Calu3 (cell line): ENCODE data around the gene FAM13A. TPM values are rescaled to one million over a fixed set of nuclear protein-coding genes. Genes with fewer than 3 reads are reported as not detected.

Source experiments
- BruUV-seq: library from RNA; stranded (reverse); fragments of 400-500 nt; replicated peaks from 2 replicates; lab custom pipeline; 2021; lab: Mats Ljungman, UMichigan
- CTCF ChIA-PET: fragments of 300-600 bp; sonication (Branson Sonifier 250); formaldehyde crosslinking; loops from one replicate; lab custom pipeline; 2022; ENCODE audit warnings: antibody characterized with exemption; lab: Charles Lee
- DNase-seq: peaks from one replicate; pipeline ENCODE4 v3.0.0; 2022
- H3K27ac Mint-ChIP-seq: one replicate; pipeline ENCODE4 v1.8.0; 2022; ENCODE audit warnings: mixed read lengths; ENCODE audit not compliant: unreplicated experiment
- H3K27me3 Mint-ChIP-seq: one replicate; pipeline ENCODE4 v1.8.0; 2022; ENCODE audit warnings: mixed read lengths; ENCODE audit not compliant: unreplicated experiment
- H3K36me3 Mint-ChIP-seq: one replicate; pipeline ENCODE4 v1.8.0; 2022; ENCODE audit warnings: mild to moderate bottlenecking, moderate library complexity, mixed read lengths; ENCODE audit not compliant: insufficient read depth, unreplicated experiment
- H3K4me1 Mint-ChIP-seq: one replicate; pipeline ENCODE4 v1.8.0; 2022; ENCODE audit warnings: mild to moderate bottlenecking, low read depth, mixed read lengths; ENCODE audit not compliant: unreplicated experiment
- H3K4me3 Mint-ChIP-seq: one replicate; pipeline ENCODE4 v1.8.0; 2022; ENCODE audit warnings: mild to moderate bottlenecking, low read depth, moderate library complexity, mixed read lengths; ENCODE audit not compliant: unreplicated experiment
- H3K9me3 Mint-ChIP-seq: one replicate; pipeline ENCODE4 v1.8.0; 2022; ENCODE audit warnings: low read depth, mixed read lengths; ENCODE audit not compliant: unreplicated experiment
- intact Hi-C: fragments of 100-400 bp; cut with micrococcal nuclease; formaldehyde crosslinking; loops from one replicate; pipeline ENCODE4 v1.10.0; 2022; ENCODE audit not compliant: unreplicated experiment
- total RNA-seq: library from RNA; stranded (reverse); gene quantifications from 2 replicates; pipeline ENCODE4 v1.2.3, GENCODE V29; 2022
- TF ChIP-seq, protein P1 (sequence below): fragments of 200-600 bp; IDR thresholded peaks from one replicate; pipeline ENCODE4 v1.8.0; 2022; ENCODE audit warnings: antibody characterized with exemption; ENCODE audit not compliant: unreplicated experiment

The FAM13A gene
- total RNA-seq, 1 experiment from 2014 or later: 13.5 TPM

DNA sequence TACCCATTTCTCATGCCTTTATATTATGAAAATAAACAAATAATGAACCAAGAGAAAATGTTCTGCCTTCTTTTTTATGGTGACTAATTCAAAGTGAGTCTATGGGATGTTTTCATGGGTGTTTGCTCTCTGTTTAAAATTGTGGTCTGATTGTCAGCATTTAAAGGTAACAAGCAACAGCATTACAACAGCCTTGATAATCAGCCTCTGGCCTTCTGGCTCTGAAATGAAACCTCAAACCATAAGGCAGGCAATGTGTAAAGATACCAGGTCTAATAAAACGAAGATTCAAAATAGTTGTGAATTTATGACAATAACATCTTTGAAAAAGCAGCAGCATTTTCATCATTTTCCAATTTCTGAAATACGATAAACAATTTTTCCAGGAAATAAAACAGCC, 63.7 kb downstream of the FAM13A start:
- Mint-ChIP-seq H3K27ac (no peak overlapping the region), H3K36me3 (no peaks in the 10 kb centered on the region), H3K9me3 (no peaks in the 10 kb centered on the region), H3K4me1 (peaks cover 8% of the 10 kb centered on the region), H3K27me3 (no peaks in the 10 kb centered on the region), H3K4me3 (no peak overlapping the region)
- CTCF ChIA-PET: no interaction called here
- no peak for DNase-seq
- no TSS peak for BruUV-seq
- intact Hi-C loops: no loop called here
- TF ChIP-seq, protein P1, sequence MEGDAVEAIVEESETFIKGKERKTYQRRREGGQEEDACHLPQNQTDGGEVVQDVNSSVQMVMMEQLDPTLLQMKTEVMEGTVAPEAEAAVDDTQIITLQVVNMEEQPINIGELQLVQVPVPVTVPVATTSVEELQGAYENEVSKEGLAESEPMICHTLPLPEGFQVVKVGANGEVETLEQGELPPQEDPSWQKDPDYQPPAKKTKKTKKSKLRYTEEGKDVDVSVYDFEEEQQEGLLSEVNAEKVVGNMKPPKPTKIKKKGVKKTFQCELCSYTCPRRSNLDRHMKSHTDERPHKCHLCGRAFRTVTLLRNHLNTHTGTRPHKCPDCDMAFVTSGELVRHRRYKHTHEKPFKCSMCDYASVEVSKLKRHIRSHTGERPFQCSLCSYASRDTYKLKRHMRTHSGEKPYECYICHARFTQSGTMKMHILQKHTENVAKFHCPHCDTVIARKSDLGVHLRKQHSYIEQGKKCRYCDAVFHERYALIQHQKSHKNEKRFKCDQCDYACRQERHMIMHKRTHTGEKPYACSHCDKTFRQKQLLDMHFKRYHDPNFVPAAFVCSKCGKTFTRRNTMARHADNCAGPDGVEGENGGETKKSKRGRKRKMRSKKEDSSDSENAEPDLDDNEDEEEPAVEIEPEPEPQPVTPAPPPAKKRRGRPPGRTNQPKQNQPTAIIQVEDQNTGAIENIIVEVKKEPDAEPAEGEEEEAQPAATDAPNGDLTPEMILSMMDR: no peak

DNA sequence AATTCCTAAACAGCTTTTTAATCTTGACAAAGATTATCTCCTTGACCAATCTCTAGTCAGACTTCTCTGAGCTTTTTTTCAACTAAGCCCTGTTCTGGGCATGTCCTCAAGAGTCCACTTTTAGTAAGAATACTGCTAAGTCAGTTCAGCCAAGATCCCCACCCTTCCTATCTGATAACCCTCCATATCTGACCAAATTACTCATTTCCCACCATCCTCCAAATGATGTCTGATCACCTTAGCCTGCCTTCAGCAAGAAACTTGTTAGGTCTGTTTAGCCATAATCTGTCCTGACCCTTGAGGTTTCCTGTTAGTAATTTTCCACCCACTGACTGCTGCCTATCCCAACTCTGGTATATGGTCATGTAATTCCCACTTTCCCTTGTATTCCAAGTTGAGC, 65.2 kb downstream of the FAM13A start:
- TF ChIP-seq, protein P1: no peak
- intact Hi-C loops: no loop called here
- Mint-ChIP-seq H3K27me3 (no peaks in the 10 kb centered on the region), H3K4me1 (peaks cover 8% of the 10 kb centered on the region), H3K9me3 (no peaks in the 10 kb centered on the region), H3K27ac (peak overlapping the region; percentile 42), H3K4me3 (no peak overlapping the region), H3K36me3 (no peaks in the 10 kb centered on the region)
- DNase-seq: peak; percentile 4
- no TSS peak for BruUV-seq
- CTCF ChIA-PET: no interaction called here

DNA sequence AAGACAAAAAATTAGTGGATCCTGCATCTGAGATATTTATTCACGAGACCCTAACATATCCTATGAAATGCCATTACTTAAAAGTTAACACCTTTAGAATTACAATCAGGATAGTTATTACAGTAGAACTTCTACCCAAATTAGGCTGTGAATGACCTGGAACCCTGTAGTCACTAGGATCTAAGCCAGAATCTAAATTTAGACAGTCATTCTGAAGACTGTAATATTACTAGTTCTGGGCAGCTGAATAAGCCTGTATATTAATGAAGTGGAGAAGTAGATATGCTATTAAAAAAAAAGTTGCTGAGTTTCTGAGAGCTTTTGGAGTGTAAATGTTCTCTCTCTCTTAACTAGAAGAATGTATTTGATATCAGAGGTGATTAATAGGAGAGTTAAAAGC, 67.0 kb downstream of the FAM13A start:
- Mint-ChIP-seq H3K4me1 (peaks cover 8% of the 10 kb centered on the region), H3K27ac (no peak overlapping the region), H3K9me3 (no peaks in the 10 kb centered on the region), H3K36me3 (no peaks in the 10 kb centered on the region), H3K27me3 (no peaks in the 10 kb centered on the region), H3K4me3 (no peak overlapping the region)
- no TSS peak for BruUV-seq
- CTCF ChIA-PET: no interaction called here
- TF ChIP-seq, protein P1: no peak
- intact Hi-C loops: no loop called here
- no peak for DNase-seq

DNA sequence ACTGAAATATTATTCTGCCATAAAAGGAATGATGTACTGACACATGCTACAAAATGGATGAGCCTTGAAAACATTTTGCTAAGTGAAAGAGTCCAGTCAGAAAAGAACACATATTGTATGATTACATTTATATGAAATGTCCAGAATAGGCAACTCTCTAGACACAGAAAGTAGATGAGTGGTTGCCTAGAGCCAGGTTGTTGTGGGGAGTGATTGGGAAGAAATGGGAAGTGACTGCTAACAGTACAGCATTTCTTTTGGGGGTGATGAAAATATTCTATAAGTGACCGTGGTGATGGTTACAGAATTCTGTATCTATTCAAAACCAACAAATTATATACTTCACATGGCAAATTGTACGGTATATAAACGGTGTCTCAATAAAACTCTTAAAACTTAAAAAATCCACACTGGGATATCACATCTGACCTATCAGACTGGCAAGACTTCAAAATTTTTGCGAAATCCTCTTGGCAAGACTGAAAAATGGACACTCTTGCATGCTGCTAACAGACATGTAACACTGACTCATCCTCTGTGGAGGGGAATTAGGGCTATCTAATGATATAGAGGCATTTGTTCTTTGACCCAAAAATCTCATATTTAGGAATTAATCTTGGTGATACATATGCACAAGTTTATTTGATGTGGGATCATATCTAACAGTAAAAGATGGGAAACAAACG, 71.8 kb downstream of the FAM13A start:
- no peaks in the 10 kb centered on the region for H3K27me3 Mint-ChIP-seq
- H3K9me3 Mint-ChIP-seq: no peaks in the 10 kb centered on the region
- no peaks in the 10 kb centered on the region for H3K36me3 Mint-ChIP-seq
- no peak overlapping the region for H3K4me3 Mint-ChIP-seq
- no TSS peak for BruUV-seq
- no peak overlapping the region for H3K27ac Mint-ChIP-seq
- no peak for DNase-seq
- peaks cover 10% of the 10 kb centered on the region for H3K4me1 Mint-ChIP-seq
- CTCF ChIA-PET: no interaction called here
- intact Hi-C loops: no loop called here
- TF ChIP-seq, protein P1: no peak
